Right renal pelvis (tissue), 4 donors: ENCODE data around the gene CLEC14A. TPM values are rescaled to one million over a fixed set of nuclear protein-coding genes. Genes with fewer than 3 reads are reported as not detected.

Source experiments
- DNase-seq, 4 donors: peaks; one replicate each; pipeline ENCODE4 v3.0.0-alpha.2; 2013; ENCODE audit warnings: low read depth in 4 of 4, low spot score in 3 of 4, missing footprints in 1 of 4
- polyA plus RNA-seq, 4 donors: library from polyadenylated mRNA; unstranded; fragments of 120-200 nt; gene quantifications; one replicate each; pipeline ENCODE4 v1.2.1, GENCODE V29; 2013; ENCODE audit not compliant: insufficient read length in 4 of 4

The CLEC14A gene
- polyA plus RNA-seq, 4 donors, result 16.3 to 20.9 (median 16.9) TPM

- no peak for DNase-seq
These were observed 47.9 kb downstream of the CLEC14A start, which contains the start of gene SSTR1 for GRCh38 chr14:38207736-38208617. Gene SSTR1, plus strand, starts transcription at chr14:38207904. Its CDS starts 1,486 bp downstream, at chr14:38209390.

DNA sequence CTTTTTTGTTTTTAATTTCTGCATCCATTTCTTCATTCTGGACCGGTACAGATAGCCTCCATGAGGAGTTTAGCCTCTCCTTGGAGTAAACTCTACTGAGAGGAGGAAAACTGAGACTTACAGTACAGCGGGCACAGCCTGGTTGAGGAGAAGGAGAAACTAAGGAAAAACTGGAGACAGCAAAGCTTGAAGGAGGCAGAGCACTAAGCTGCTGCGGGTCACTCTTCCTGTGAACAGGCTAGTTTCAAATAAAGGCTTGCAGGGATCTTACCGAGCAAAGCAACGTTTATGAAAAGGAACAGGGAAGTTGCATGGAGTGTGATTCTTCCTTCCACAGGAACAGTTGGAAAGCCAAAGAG lies 48.5 kb downstream of the CLEC14A start:
- DNase-seq, result no peak

GRCh38 chr14:38206689-38207376 lies 49.1 kb downstream of the CLEC14A start:
- DNase-seq, result no peak

DNA sequence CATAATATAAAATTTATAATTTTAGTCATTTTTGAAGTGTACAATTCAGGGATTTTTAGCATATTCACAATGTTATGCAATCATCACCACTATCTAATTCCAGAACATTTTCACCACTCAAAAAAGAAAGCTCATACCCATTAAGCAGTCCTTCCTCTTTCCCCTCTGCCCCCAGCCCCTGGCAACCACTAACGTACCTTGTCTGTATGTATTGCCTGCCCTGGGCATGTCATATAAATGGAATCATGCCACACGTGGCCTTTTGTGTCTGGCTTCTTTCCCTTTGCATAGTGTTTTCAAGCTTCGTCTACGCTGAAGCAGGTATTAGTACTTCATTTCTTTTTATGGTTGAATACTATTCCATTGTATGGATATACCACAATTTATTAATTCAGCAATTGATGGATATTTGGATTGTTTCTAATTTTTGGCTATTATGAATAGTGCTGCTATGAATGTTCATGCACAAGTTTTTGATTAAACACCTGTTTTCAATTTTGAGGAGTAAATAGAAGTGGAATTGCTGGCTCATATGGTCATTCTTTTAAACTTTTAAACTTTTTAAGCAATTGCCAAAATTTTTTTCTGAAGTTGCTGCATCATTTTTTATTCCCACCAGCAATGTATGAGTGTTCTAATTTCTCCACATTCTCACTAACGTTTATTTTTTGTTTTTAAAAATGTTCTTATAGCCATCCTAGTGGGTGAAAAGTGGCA lies 49.8 kb downstream of the CLEC14A start:
- no peak for DNase-seq

DNA sequence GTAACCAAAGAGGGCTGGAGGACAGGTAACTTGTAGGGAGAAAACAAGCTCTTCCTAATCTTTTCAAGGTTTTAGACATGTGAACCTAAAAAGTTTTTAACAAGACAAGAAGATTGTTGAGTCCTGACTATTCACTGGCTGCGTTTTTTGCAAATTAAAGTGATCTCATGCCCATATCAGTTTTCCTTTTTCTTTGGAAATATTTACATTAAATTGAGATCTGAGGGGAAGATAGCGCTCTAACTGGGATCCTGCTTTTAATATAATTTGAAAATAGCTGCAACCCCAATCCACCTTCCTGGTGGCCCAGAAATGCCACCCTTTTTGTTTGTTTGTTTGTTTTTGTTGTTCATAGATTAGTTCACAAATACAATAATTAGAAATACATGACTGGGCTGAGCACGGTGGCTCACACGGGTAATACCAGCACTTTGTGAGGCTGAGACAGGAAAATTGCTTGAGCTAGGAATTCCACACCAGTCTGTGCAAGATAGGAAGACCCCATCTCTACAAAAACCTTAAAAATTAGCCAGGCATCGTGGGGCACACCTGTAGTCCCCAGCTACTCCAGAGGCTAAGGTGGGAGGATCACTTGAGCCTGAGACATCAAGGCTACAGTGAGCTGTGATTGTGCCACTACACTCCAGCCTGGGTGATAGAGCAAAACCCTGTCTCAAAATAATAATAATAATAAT lies 50.6 kb downstream of the CLEC14A start:
- DNase-seq, result no peak

GRCh38 chr14:38204719-38205115 lies 51.2 kb downstream of the CLEC14A start:
- DNase-seq, result no peak

Other genes starting within 250 kb of the CLEC14A start
- gene SSTR1, start 48.2 kb downstream of the CLEC14A start, polyA plus RNA-seq, result 1 to 10 TPM; 1.9 to 2.6 (median 2.4) TPM